GM23338 (cell line): ENCODE measurements around the gene MEGF9. TPM values are rescaled to one million over a fixed set of nuclear protein-coding genes. Genes with fewer than 3 reads are reported as not detected.
A peak's percentile ranks its signal among the peaks of the same experiment; 100 is the strongest.

ENCODE experiments used
- ATAC-seq: fragments of 200-7000 bp; cut with Tn5 transposase; 3 replicates; pipeline ENCODE4 v1.9.1; 2020
- DNase-seq: peaks from one replicate; pipeline ENCODE4 v3.0.0-alpha.2; 2015; ENCODE audit warnings: low spot score
- H2AFZ ChIP-seq: fragments of 200-600 bp; sonication (generic); 2 replicates; pipeline ENCODE4 v1.8.0; 2016; ENCODE audit warnings: antibody characterized with exemption, mild to moderate bottlenecking, moderate library complexity
- H3F3A ChIP-seq: fragments of 200-600 bp; sonication (generic); replicated peaks from 2 replicates; pipeline ENCODE4 v1.8.0; 2017; ENCODE audit warnings: antibody characterized with exemption, mixed run types, low read depth
- H3K27ac ChIP-seq: fragments of 200-600 bp; sonication (generic); 2 replicates; pipeline ENCODE4 v1.6.1; 2016; ENCODE audit warnings: low read depth
- H3K27me3 ChIP-seq: fragments of 200-600 bp; sonication (generic); 2 replicates; pipeline ENCODE4 v1.8.0; 2016; ENCODE audit warnings: mild to moderate bottlenecking, mixed run types, moderate library complexity; ENCODE audit not compliant: insufficient read depth
- H3K36me3 ChIP-seq: fragments of 200-600 bp; sonication (generic); 2 replicates; pipeline ENCODE4 v1.8.0; 2016; ENCODE audit warnings: mild to moderate bottlenecking; ENCODE audit not compliant: insufficient read depth
- H3K4me1 ChIP-seq: fragments of 200-600 bp; sonication (generic); 2 replicates; pipeline ENCODE4 v1.8.0; 2016; ENCODE audit warnings: mild to moderate bottlenecking, moderate library complexity; ENCODE audit not compliant: insufficient read depth
- H3K4me2 ChIP-seq: fragments of 200-600 bp; sonication (generic); 2 replicates; pipeline ENCODE4 v1.7.1; 2017; ENCODE audit warnings: mixed run types
- H3K4me3 ChIP-seq: fragments of 200-600 bp; sonication (generic); 2 replicates; pipeline ENCODE4 v1.6.1; 2016; ENCODE audit warnings: mixed run types
- H3K79me2 ChIP-seq: fragments of 200-600 bp; sonication (generic); replicated peaks from 2 replicates; pipeline ENCODE4 v1.8.0; 2017; ENCODE audit warnings: mild to moderate bottlenecking; ENCODE audit not compliant: insufficient read depth
- H3K9me2 ChIP-seq: fragments of 200-600 bp; sonication (generic); 2 replicates; pipeline ENCODE4 v1.8.0; 2017; ENCODE audit not compliant: insufficient read depth
- H4K20me1 ChIP-seq: fragments of 200-600 bp; sonication (generic); replicated peaks from 2 replicates; pipeline ENCODE4 v1.8.0; 2017; ENCODE audit warnings: mild to moderate bottlenecking; ENCODE audit not compliant: insufficient read depth
- H3K27ac Mint-ChIP-seq: 2 replicates; pipeline ENCODE4 v1.8.0; 2020; ENCODE audit warnings: inconsistent platforms, mild to moderate bottlenecking, moderate library complexity, mixed read lengths
- H3K27me3 Mint-ChIP-seq: 3 replicates; pipeline ENCODE4 v1.8.0; 2022; ENCODE audit warnings: low read depth, mild to moderate bottlenecking, moderate library complexity, mixed read lengths, inconsistent platforms; ENCODE audit not compliant: insufficient read depth, poor library complexity
- H3K36me3 Mint-ChIP-seq: 3 replicates; pipeline ENCODE4 v1.8.0; 2021; ENCODE audit warnings: low read depth, mild to moderate bottlenecking, inconsistent platforms, moderate library complexity, mixed read lengths
- H3K4me1 Mint-ChIP-seq: 3 replicates; pipeline ENCODE4 v1.8.0; 2020; ENCODE audit warnings: mild to moderate bottlenecking, inconsistent platforms, mixed read lengths
- H3K4me3 Mint-ChIP-seq: 3 replicates; pipeline ENCODE4 v1.8.0; 2021; ENCODE audit warnings: moderate library complexity, mild to moderate bottlenecking, inconsistent platforms, mixed read lengths
- H3K9me3 Mint-ChIP-seq: 3 replicates; pipeline ENCODE4 v1.8.0; 2020; ENCODE audit warnings: moderate library complexity, mild to moderate bottlenecking, inconsistent platforms, mixed read lengths
- CREB1 ChIP-seq: fragments of 250-450 bp; sonication (Bioruptor Pico); IDR thresholded peaks from 2 replicates; pipeline ENCODE4 v1.5.0; 2020; ENCODE audit warnings: low read depth, mild to moderate bottlenecking, moderate library complexity
- EZH2 ChIP-seq: fragments of 200-600 bp; sonication (generic); IDR thresholded peaks from one replicate; pipeline ENCODE4 v1.8.0; 2017; ENCODE audit warnings: antibody characterized with exemption, mild to moderate bottlenecking, low read depth; ENCODE audit not compliant: unreplicated experiment
- EZH2phosphoT487 ChIP-seq: fragments of 200-600 bp; sonication (generic); IDR thresholded peaks from one replicate; pipeline ENCODE4 v1.8.1; 2018; ENCODE audit warnings: antibody characterized with exemption; ENCODE audit not compliant: unreplicated experiment
- JUNB ChIP-seq: IDR thresholded peaks from one replicate; pipeline ENCODE4 v1.6.1; 2016; ENCODE audit warnings: antibody characterized with exemption; ENCODE audit not compliant: unreplicated experiment
- NANOG ChIP-seq: IDR thresholded peaks from 2 replicates; pipeline ENCODE4 v1.6.1; 2016; ENCODE audit warnings: antibody characterized with exemption, borderline replicate concordance
- POLR2AphosphoS5 ChIP-seq: IDR thresholded peaks from 2 replicates; pipeline ENCODE4 v1.6.1; 2016; ENCODE audit warnings: antibody characterized with exemption, low read depth
- STAT1 ChIP-seq: IDR thresholded peaks from one replicate; pipeline ENCODE4 v1.6.1; 2016; ENCODE audit warnings: antibody characterized with exemption; ENCODE audit not compliant: unreplicated experiment
- ZNF114 ChIP-seq: fragments of 250-450 bp; sonication (Bioruptor Pico); IDR thresholded peaks from 2 replicates; pipeline ENCODE4 v1.5.0; 2020; ENCODE audit warnings: mild to moderate bottlenecking, moderate library complexity
- ZNF331 ChIP-seq: fragments of 250-450 bp; sonication (Bioruptor Pico); IDR thresholded peaks from 2 replicates; pipeline ENCODE4 v1.5.0; 2020; ENCODE audit warnings: low read depth, mild to moderate bottlenecking, moderate library complexity
- polyA plus RNA-seq: library from polyadenylated mRNA; unstranded; fragments of >200 nt; fragmentation: Nextera tagmentation; extraction: Ambion mirVana; gene quantifications from 2 replicates; pipeline ENCODE4 v1.2.1, GENCODE V29; 2016
- total RNA-seq: library from RNA; depleted of rRNA; stranded (reverse); fragments of >200 nt; shearing (Covaris generic); gene quantifications from 2 replicates; pipeline ENCODE4 v1.2.3, GENCODE V29; 2014
- TF ChIP-seq, protein P1 (sequence below): fragments of 250-450 bp; sonication (Bioruptor Pico); IDR thresholded peaks from 2 replicates; pipeline ENCODE4 v1.5.0; 2020; ENCODE audit warnings: mild to moderate bottlenecking, moderate library complexity
- TF ChIP-seq, protein P2 (sequence below): IDR thresholded peaks from one replicate; pipeline ENCODE4 v1.6.1; 2018; ENCODE audit warnings: antibody characterized with exemption; ENCODE audit not compliant: unreplicated experiment
- TF ChIP-seq, protein P3 (sequence below), 2 experiments: fragments of 200-600 bp in 1 of 2; sonication (generic) in 1 of 2; conservative IDR thresholded peaks; 2 replicates each; pipeline versions ENCODE4 v1.5.1 to v1.6.1; 2016 to 2017; ENCODE audit warnings: antibody characterized with exemption in 2 of 2, low read depth in 2 of 2, mild to moderate bottlenecking in 2 of 2, moderate library complexity in 1 of 2

The MEGF9 gene
- total and polyA plus RNA-seq, 2 experiments from 2014 or later, result 0.87 to 1.6 TPM

DNA sequence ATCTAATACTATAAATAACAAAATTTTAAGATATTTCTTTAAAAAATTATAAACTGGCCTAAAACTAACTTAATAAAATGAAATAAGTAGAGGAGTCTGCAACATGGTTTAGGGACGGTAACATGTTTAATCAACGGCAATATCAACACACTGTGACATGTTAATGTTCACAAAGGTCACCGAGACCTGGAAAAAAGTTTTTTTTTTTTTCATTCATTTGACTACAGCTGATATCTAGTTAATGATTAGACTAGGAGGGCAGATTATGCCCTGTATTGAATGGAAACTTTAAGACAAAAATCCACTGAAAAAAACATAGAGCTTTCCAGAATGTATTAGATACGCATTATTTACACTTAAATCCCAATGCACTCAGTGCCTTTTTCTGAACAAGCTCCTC lies 67.3 kb downstream of the MEGF9 start:
- H3K9me3 Mint-ChIP-seq, result no peaks in the 10 kb centered on the region
- H3K9me2 ChIP-seq, result no peaks in the 10 kb centered on the region
- no peaks in the 10 kb centered on the region for H3K79me2 ChIP-seq
- no peak overlapping the region for H3K4me3 Mint-ChIP-seq
- no peak overlapping the region for H3K27ac ChIP-seq
- no peaks in the 10 kb centered on the region for H3K27me3 Mint-ChIP-seq
- no peaks in the 10 kb centered on the region for H3K36me3 Mint-ChIP-seq
- H3K4me2 ChIP-seq, result no peak overlapping the region
- no peak overlapping the region for H3K27ac Mint-ChIP-seq
- H3K4me1 ChIP-seq, result no peaks in the 10 kb centered on the region
- no peaks in the 10 kb centered on the region for H3K4me1 Mint-ChIP-seq
- ATAC-seq (no peak), DNase-seq (no peak)
- no peaks in the 10 kb centered on the region for H3K27me3 ChIP-seq
- TF ChIP-seq ZNF114 (no peak), ZNF331 (CRISPR knock-in tag) (no peak), EZH2phosphoT487 (no peak), POLR2AphosphoS5 (no peak)
- TF ChIP-seq, protein P1, sequence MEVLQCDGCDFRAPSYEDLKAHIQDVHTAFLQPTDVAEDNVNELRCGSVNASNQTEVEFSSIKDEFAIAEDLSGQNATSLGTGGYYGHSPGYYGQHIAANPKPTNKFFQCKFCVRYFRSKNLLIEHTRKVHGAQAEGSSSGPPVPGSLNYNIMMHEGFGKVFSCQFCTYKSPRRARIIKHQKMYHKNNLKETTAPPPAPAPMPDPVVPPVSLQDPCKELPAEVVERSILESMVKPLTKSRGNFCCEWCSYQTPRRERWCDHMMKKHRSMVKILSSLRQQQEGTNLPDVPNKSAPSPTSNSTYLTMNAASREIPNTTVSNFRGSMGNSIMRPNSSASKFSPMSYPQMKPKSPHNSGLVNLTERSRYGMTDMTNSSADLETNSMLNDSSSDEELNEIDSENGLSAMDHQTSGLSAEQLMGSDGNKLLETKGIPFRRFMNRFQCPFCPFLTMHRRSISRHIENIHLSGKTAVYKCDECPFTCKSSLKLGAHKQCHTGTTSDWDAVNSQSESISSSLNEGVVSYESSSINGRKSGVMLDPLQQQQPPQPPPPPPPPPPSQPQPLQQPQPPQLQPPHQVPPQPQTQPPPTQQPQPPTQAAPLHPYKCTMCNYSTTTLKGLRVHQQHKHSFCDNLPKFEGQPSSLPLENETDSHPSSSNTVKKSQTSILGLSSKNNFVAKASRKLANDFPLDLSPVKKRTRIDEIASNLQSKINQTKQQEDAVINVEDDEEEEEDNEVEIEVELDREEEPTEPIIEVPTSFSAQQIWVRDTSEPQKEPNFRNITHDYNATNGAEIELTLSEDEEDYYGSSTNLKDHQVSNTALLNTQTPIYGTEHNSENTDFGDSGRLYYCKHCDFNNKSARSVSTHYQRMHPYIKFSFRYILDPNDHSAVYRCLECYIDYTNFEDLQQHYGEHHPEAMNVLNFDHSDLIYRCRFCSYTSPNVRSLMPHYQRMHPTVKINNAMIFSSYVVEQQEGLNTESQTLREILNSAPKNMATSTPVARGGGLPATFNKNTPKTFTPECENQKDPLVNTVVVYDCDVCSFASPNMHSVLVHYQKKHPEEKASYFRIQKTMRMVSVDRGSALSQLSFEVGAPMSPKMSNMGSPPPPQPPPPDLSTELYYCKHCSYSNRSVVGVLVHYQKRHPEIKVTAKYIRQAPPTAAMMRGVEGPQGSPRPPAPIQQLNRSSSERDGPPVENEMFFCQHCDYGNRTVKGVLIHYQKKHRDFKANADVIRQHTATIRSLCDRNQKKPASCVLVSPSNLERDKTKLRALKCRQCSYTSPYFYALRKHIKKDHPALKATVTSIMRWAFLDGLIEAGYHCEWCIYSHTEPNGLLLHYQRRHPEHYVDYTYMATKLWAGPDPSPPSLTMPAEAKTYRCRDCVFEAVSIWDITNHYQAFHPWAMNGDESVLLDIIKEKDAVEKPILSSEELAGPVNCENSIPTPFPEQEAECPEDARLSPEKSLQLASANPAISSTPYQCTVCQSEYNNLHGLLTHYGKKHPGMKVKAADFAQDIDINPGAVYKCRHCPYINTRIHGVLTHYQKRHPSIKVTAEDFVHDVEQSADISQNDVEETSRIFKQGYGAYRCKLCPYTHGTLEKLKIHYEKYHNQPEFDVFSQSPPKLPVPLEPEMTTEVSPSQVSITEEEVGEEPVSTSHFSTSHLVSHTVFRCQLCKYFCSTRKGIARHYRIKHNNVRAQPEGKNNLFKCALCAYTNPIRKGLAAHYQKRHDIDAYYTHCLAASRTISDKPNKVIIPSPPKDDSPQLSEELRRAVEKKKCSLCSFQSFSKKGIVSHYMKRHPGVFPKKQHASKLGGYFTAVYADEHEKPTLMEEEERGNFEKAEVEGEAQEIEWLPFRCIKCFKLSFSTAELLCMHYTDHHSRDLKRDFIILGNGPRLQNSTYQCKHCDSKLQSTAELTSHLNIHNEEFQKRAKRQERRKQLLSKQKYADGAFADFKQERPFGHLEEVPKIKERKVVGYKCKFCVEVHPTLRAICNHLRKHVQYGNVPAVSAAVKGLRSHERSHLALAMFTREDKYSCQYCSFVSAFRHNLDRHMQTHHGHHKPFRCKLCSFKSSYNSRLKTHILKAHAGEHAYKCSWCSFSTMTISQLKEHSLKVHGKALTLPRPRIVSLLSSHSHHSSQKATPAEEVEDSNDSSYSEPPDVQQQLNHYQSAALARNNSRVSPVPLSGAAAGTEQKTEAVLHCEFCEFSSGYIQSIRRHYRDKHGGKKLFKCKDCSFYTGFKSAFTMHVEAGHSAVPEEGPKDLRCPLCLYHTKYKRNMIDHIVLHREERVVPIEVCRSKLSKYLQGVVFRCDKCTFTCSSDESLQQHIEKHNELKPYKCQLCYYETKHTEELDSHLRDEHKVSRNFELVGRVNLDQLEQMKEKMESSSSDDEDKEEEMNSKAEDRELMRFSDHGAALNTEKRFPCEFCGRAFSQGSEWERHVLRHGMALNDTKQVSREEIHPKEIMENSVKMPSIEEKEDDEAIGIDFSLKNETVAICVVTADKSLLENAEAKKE, result no peak
- no peaks in the 10 kb centered on the region for H4K20me1 ChIP-seq
- no peak overlapping the region for H2AFZ ChIP-seq
- H3K4me3 ChIP-seq, result no peak overlapping the region
- H3K36me3 ChIP-seq, result no peaks in the 10 kb centered on the region
- H3F3A ChIP-seq, result no peaks in the 10 kb centered on the region

DNA sequence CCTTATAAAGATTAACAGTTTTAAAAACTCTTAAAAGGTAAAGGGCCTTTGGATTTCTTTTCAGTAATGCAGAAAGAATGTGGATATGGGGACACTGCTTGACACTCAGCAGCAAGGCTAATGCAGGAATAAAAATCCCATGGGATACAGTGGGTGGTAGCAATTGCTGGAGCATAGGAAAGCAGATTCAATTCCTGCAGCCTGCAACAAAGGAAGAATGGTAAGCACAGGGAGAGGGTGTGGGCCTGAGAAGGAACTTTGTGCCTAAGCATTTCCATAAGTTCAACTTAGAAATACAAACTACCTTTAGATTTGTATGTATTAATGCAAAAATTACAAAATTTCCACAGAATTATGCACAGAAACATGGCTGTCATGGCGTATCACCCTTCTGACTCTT lies 68.5 kb downstream of the MEGF9 start:
- Histone ChIP-seq H3K27me3 (no peaks in the 10 kb centered on the region), H3K27ac (no peak overlapping the region), H3K79me2 (no peaks in the 10 kb centered on the region), H4K20me1 (no peaks in the 10 kb centered on the region), H2AFZ (no peak overlapping the region), H3K4me2 (no peak overlapping the region), H3K4me3 (no peak overlapping the region), H3K36me3 (no peaks in the 10 kb centered on the region), H3K4me1 (no peaks in the 10 kb centered on the region), H3K9me2 (no peaks in the 10 kb centered on the region), H3F3A (no peaks in the 10 kb centered on the region)
- Mint-ChIP-seq H3K4me1 (no peaks in the 10 kb centered on the region), H3K36me3 (no peaks in the 10 kb centered on the region), H3K27me3 (no peaks in the 10 kb centered on the region), H3K4me3 (no peak overlapping the region), H3K9me3 (no peaks in the 10 kb centered on the region), H3K27ac (no peak overlapping the region)
- DNase-seq, result no peak
- TF ChIP-seq, protein P2, sequence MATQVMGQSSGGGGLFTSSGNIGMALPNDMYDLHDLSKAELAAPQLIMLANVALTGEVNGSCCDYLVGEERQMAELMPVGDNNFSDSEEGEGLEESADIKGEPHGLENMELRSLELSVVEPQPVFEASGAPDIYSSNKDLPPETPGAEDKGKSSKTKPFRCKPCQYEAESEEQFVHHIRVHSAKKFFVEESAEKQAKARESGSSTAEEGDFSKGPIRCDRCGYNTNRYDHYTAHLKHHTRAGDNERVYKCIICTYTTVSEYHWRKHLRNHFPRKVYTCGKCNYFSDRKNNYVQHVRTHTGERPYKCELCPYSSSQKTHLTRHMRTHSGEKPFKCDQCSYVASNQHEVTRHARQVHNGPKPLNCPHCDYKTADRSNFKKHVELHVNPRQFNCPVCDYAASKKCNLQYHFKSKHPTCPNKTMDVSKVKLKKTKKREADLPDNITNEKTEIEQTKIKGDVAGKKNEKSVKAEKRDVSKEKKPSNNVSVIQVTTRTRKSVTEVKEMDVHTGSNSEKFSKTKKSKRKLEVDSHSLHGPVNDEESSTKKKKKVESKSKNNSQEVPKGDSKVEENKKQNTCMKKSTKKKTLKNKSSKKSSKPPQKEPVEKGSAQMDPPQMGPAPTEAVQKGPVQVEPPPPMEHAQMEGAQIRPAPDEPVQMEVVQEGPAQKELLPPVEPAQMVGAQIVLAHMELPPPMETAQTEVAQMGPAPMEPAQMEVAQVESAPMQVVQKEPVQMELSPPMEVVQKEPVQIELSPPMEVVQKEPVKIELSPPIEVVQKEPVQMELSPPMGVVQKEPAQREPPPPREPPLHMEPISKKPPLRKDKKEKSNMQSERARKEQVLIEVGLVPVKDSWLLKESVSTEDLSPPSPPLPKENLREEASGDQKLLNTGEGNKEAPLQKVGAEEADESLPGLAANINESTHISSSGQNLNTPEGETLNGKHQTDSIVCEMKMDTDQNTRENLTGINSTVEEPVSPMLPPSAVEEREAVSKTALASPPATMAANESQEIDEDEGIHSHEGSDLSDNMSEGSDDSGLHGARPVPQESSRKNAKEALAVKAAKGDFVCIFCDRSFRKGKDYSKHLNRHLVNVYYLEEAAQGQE, result no peak
- TF ChIP-seq STAT1 (no peak), CREB1 (CRISPR knock-in tag) (no peak), ZNF331 (CRISPR knock-in tag) (no peak), EZH2 (no peak), JUNB (no peak), NANOG (no peak), POLR2AphosphoS5 (no peak)
- TF ChIP-seq, protein P3, sequence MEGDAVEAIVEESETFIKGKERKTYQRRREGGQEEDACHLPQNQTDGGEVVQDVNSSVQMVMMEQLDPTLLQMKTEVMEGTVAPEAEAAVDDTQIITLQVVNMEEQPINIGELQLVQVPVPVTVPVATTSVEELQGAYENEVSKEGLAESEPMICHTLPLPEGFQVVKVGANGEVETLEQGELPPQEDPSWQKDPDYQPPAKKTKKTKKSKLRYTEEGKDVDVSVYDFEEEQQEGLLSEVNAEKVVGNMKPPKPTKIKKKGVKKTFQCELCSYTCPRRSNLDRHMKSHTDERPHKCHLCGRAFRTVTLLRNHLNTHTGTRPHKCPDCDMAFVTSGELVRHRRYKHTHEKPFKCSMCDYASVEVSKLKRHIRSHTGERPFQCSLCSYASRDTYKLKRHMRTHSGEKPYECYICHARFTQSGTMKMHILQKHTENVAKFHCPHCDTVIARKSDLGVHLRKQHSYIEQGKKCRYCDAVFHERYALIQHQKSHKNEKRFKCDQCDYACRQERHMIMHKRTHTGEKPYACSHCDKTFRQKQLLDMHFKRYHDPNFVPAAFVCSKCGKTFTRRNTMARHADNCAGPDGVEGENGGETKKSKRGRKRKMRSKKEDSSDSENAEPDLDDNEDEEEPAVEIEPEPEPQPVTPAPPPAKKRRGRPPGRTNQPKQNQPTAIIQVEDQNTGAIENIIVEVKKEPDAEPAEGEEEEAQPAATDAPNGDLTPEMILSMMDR (conservative IDR thresholded peaks at IDR 0.05; ENCODE audit: low read depth in 2 of 2), result no peak
- peak; percentile 44; the same call in 1 of the 3 replicates for ATAC-seq
